ENCODE results near the gene SLC2A9.

Gene SLC2A9

GRCh38 chr4:9938933-9939332 is 82.4 kb downstream of the SLC2A9 start:
- Histone ChIP-seq H3K36me3 (ENCODE audit: insufficient read depth, low read length) (no peaks in the 10 kb centered on the region), H3K9ac (ENCODE audit: low read depth, low read length) (no peak overlapping the region), H3K9me3 (ENCODE audit: control insufficient read depth, insufficient read depth, low read length) (no peaks in the 10 kb centered on the region), H3K4me1 (ENCODE audit: insufficient read depth, low read length) (peaks cover 14% of the 10 kb centered on the region; the same call in 1 of the 2 replicates)

GRCh38 chr4:9937078-9937477 is 84.2 kb downstream of the SLC2A9 start:
- Histone ChIP-seq H3K9me3 (ENCODE audit: control insufficient read depth, insufficient read depth, low read length) (no peaks in the 10 kb centered on the region), H3K4me1 (ENCODE audit: insufficient read depth, low read length) (peaks cover 14% of the 10 kb centered on the region; the same call in 1 of the 2 replicates), H3K9ac (ENCODE audit: low read depth, low read length) (no peak overlapping the region), H3K36me3 (ENCODE audit: insufficient read depth, low read length) (no peaks in the 10 kb centered on the region)

DNA sequence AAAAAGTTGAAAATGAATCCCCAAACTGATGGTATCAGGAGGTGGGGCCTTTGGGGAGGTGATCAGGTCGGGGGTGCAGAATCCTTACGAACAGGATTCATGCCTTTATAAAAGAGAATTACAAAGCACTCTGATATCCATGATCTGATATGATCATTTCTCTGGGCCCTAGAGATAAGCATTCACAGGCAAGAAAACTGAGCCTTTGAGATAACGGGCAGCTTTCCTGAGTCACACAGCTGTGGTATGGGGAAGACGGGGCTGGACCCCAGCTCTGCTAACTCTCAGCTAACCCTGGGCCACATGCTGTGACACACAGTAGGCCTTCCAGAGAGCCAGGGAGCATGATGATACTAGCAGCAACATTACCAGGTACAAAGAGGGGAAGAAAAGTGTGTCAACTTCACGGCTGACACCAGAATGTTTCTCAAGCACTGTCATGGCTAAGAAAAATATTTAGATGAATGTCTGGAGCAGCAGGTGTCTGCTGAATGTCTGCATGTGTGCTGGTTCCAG is 85.1 kb downstream of the SLC2A9 start:
- no peaks in the 10 kb centered on the region for H3K9me3 ChIP-seq (ENCODE audit: control insufficient read depth, insufficient read depth, low read length)
- no peaks in the 10 kb centered on the region for H3K36me3 ChIP-seq (ENCODE audit: insufficient read depth, low read length)
- peaks cover 14% of the 10 kb centered on the region; the same call in 1 of the 2 replicates for H3K4me1 ChIP-seq (ENCODE audit: insufficient read depth, low read length)
- no peak overlapping the region for H3K9ac ChIP-seq (ENCODE audit: low read depth, low read length)

DNA sequence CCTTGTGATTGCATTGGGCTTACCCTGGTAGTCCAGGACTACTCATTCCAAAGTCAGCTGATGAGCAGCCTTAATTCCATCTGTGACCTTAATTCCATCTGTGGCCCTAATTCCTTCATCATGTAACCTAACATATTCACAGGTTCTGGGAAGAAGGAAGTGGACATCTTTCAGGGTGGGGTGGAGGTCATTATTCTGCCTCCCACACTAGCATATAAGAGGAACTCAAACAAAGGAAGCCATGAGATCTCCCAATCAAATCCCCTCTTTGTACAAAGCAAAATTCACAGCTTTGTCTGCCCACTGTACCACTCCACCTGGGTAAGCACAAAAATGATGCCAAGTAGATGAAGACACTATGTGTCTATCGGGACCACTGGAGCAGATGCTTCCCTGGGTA is 87.3 kb downstream of the SLC2A9 start:
- Histone ChIP-seq H3K4me1 (ENCODE audit: insufficient read depth, low read length) (0 out of 2 replicates have a peak, but pooled peaks cover 4% of the 10 kb centered on the region), H3K36me3 (ENCODE audit: insufficient read depth, low read length) (no peaks in the 10 kb centered on the region), H3K9ac (ENCODE audit: low read depth, low read length) (no peak overlapping the region), H3K9me3 (ENCODE audit: control insufficient read depth, insufficient read depth, low read length) (no peaks in the 10 kb centered on the region)

DNA sequence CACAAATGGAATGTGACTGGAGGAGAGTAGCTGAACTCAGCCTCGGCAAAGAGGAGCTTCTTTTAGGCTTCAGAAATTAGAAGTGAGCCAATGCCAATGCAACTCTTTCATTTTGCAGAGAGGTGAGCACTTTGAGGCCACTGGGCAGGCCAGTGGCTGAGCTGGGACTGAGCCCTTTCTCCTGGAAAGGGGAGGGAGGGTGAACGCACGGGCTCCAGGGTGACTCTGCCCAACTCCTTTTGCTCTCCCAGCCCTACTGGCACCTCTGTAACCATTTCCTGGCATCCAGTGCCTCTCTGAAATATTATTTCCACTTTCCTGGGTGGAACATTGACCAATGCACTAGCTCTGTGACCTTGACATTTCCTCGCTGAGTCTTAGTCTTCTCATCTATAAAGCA is 88.1 kb downstream of the SLC2A9 start:
- Histone ChIP-seq H3K9ac (ENCODE audit: low read depth, low read length) (no peak overlapping the region), H3K36me3 (ENCODE audit: insufficient read depth, low read length) (no peaks in the 10 kb centered on the region), H3K9me3 (ENCODE audit: control insufficient read depth, insufficient read depth, low read length) (no peaks in the 10 kb centered on the region), H3K4me1 (ENCODE audit: insufficient read depth, low read length) (no peaks in the 10 kb centered on the region)

DNA sequence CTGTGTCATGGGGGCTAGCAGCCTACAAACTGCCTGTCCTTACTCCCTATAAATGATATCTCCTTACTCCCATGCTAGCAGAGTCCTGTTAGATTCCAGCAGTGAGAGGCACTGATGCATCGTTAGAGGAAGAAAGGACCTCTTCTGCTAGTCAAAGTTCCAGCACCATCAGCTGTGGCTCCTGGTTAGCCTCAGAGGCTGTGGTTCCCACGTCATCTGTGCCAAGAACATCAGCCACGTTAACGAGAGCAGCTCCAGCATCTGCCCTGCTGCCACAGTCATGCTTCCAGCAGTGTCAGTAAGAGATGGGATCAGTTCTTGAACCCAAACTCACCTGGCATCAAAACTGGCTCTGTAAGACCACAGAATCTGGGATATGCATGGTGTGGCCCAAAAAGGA is 88.5 kb downstream of the SLC2A9 start:
- Histone ChIP-seq H3K36me3 (ENCODE audit: insufficient read depth, low read length) (no peaks in the 10 kb centered on the region), H3K9ac (ENCODE audit: low read depth, low read length) (no peak overlapping the region), H3K4me1 (ENCODE audit: insufficient read depth, low read length) (no peaks in the 10 kb centered on the region), H3K9me3 (ENCODE audit: control insufficient read depth, insufficient read depth, low read length) (no peaks in the 10 kb centered on the region)

GRCh38 chr4:9931146-9931545 is 90.2 kb downstream of the SLC2A9 start:
- no peaks in the 10 kb centered on the region for H3K9me3 ChIP-seq (ENCODE audit: control insufficient read depth, insufficient read depth, low read length)
- no peak overlapping the region for H3K9ac ChIP-seq (ENCODE audit: low read depth, low read length)
- no peaks in the 10 kb centered on the region for H3K4me1 ChIP-seq (ENCODE audit: insufficient read depth, low read length)
- H3K36me3 ChIP-seq (ENCODE audit: insufficient read depth, low read length), result no peaks in the 10 kb centered on the region

- no peaks in the 10 kb centered on the region for H3K36me3 ChIP-seq (ENCODE audit: insufficient read depth, low read length)
- H3K9me3 ChIP-seq (ENCODE audit: control insufficient read depth, insufficient read depth, low read length), result no peaks in the 10 kb centered on the region
- H3K4me1 ChIP-seq (ENCODE audit: insufficient read depth, low read length), result no peaks in the 10 kb centered on the region
- no peak overlapping the region for H3K9ac ChIP-seq (ENCODE audit: low read depth, low read length)
Measured at GRCh38 chr4:9929111-9929510, 92.2 kb downstream of the SLC2A9 start.

- Histone ChIP-seq H3K36me3 (ENCODE audit: insufficient read depth, low read length) (no peaks in the 10 kb centered on the region), H3K9me3 (ENCODE audit: control insufficient read depth, insufficient read depth, low read length) (no peaks in the 10 kb centered on the region), H3K9ac (ENCODE audit: low read depth, low read length) (no peak overlapping the region), H3K4me1 (ENCODE audit: insufficient read depth, low read length) (no peaks in the 10 kb centered on the region)
Measured at GRCh38 chr4:9927341-9928007, 93.8 kb downstream of the SLC2A9 start.

GRCh38 chr4:9926586-9926985 is 94.7 kb downstream of the SLC2A9 start:
- Histone ChIP-seq H3K9ac (ENCODE audit: low read depth, low read length) (no peak overlapping the region), H3K4me1 (ENCODE audit: insufficient read depth, low read length) (no peaks in the 10 kb centered on the region), H3K9me3 (ENCODE audit: control insufficient read depth, insufficient read depth, low read length) (no peaks in the 10 kb centered on the region), H3K36me3 (ENCODE audit: insufficient read depth, low read length) (no peaks in the 10 kb centered on the region)

DNA sequence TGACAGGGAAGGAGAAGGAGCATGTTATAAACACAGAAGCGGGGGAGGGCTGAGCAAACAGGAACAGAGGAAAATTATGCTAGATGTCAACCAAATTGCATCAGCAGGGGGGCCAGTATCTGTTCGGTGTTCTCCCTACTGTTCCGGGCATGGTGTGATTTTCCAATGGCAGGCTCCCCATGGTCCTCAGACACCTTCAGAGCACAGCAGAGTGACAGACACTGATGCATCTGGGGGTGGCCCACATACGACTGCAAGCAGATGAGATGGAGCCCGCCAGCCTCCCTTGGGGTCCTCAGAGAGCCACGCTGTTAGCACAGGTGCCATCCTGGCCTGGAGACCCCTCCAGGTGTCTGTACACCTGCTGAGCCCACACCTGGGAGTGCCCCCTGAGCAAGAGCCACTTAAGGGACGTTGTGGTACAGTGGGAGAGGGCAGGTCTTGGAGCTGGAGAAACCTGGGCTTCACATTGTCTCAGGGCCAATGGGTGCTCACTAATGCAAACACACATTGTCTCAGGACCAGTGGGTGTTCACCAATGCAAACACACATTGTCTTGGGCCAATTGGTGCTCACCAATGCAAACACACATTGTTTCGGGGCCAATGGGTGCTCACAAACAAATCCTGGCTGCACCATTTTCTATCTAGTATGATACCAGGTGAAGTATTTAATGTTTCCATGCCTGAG is 95.4 kb downstream of the SLC2A9 start:
- Histone ChIP-seq H3K9me3 (ENCODE audit: control insufficient read depth, insufficient read depth, low read length) (no peaks in the 10 kb centered on the region), H3K9ac (ENCODE audit: low read depth, low read length) (no peak overlapping the region), H3K4me1 (ENCODE audit: insufficient read depth, low read length) (0 out of 2 replicates have a peak, but pooled peaks cover 3% of the 10 kb centered on the region), H3K36me3 (ENCODE audit: insufficient read depth, low read length) (no peaks in the 10 kb centered on the region)

DNA sequence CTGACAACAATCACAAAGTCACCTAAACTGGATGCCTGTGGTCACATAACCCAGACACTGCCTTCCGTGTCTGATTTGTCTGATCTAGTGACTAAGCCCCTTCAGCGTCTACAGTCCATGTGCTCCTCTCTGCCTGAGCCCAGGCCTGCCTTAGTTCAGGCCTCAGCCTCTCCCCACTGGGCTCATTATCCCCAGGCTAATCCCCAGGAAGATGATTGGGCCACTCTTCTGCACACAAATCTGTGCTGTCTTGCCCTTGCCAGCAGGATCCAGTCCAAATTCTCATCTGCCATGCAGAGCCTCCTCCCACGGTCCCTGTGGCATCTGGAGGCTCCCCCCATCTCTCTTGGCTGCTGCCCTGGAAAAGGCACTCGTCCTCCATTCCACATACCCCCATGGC is 96.5 kb downstream of the SLC2A9 start:
- H3K9me3 ChIP-seq (ENCODE audit: control insufficient read depth, insufficient read depth, low read length), result no peaks in the 10 kb centered on the region
- no peak overlapping the region for H3K9ac ChIP-seq (ENCODE audit: low read depth, low read length)
- 0 out of 2 replicates have a peak, but pooled peaks cover 4% of the 10 kb centered on the region for H3K4me1 ChIP-seq (ENCODE audit: insufficient read depth, low read length)
- no peaks in the 10 kb centered on the region for H3K36me3 ChIP-seq (ENCODE audit: insufficient read depth, low read length)

- Histone ChIP-seq H3K4me1 (ENCODE audit: insufficient read depth, low read length) (0 out of 2 replicates have a peak, but pooled peaks cover 7% of the 10 kb centered on the region), H3K36me3 (ENCODE audit: insufficient read depth, low read length) (no peaks in the 10 kb centered on the region), H3K9ac (ENCODE audit: low read depth, low read length) (no peak overlapping the region), H3K9me3 (ENCODE audit: control insufficient read depth, insufficient read depth, low read length) (no peaks in the 10 kb centered on the region)
Measured at GRCh38 chr4:9923195-9923812, 98.0 kb downstream of the SLC2A9 start.

GRCh38 chr4:9921326-9921725 is 100.0 kb downstream of the SLC2A9 start:
- H3K9me3 ChIP-seq (ENCODE audit: control insufficient read depth, insufficient read depth, low read length), result no peaks in the 10 kb centered on the region
- H3K9ac ChIP-seq (ENCODE audit: low read depth, low read length), result no peak overlapping the region
- no peaks in the 10 kb centered on the region for H3K36me3 ChIP-seq (ENCODE audit: insufficient read depth, low read length)
- 0 out of 2 replicates have a peak, but pooled peaks cover 7% of the 10 kb centered on the region for H3K4me1 ChIP-seq (ENCODE audit: insufficient read depth, low read length)
